Measurements from ENCODE around the gene CLOCK.

CLOCK gene

GRCh38 chr4:55397520-55398321 is 149.0 kb downstream of the CLOCK start:
- DNase-seq, result peak; percentile 25
- H3K36me3 ChIP-seq (ENCODE audit: control insufficient read depth, insufficient read depth, low read length), result no peaks in the 10 kb centered on the region
- peak overlapping the region; percentile 87 for H3K9ac ChIP-seq (ENCODE audit: low read length)
- no peak overlapping the region for H3K23ac ChIP-seq (ENCODE audit: low read length)
- no peak overlapping the region for H4K5ac ChIP-seq (ENCODE audit: low read length)
- peak overlapping the region; percentile 90 for H3K4me3 ChIP-seq (ENCODE audit: low read length)
- H4K8ac ChIP-seq (ENCODE audit: low read depth, low read length), result no peak overlapping the region
- no peak overlapping the region for H3K4ac ChIP-seq (ENCODE audit: low read depth, low read length)
- H2AK5ac ChIP-seq (ENCODE audit: low read length), result no peak overlapping the region
- peaks cover 50% of the 10 kb centered on the region for H3K79me2 ChIP-seq (ENCODE audit: control insufficient read depth, insufficient read depth, low read length)
- no peak overlapping the region for H2BK15ac ChIP-seq (replicated peaks; ENCODE audit: low read depth)
- no peak overlapping the region for H3K18ac ChIP-seq (ENCODE audit: low read length)
- H3K27ac ChIP-seq (ENCODE audit: low read depth, low read length), result no peak overlapping the region
- H3K27me3 ChIP-seq (ENCODE audit: insufficient read depth, low read length, poor library complexity), result no peaks in the 10 kb centered on the region
- no CpG with 5 or more reads among the region's 15 CpGs for WGBS (ENCODE audit: extremely low coverage, insufficient coverage, low lambda C conversion rate)
- H3K79me1 ChIP-seq (ENCODE audit: low read length), result no peaks in the 10 kb centered on the region
- H2BK120ac ChIP-seq (ENCODE audit: low read depth, low read length), result no peak overlapping the region
- no peak overlapping the region for H2BK5ac ChIP-seq (ENCODE audit: low read length)
- H3K56ac ChIP-seq (ENCODE audit: low read length), result peak overlapping the region; percentile 94
- no peaks in the 10 kb centered on the region for H3K4me1 ChIP-seq (ENCODE audit: control insufficient read depth, low read depth, low read length)
- peak overlapping the region; percentile 96 for H3K4me2 ChIP-seq (ENCODE audit: low read length)

- Histone ChIP-seq H3K9ac (ENCODE audit: low read length) (peak overlapping the region; percentile 87), H3K56ac (ENCODE audit: low read length) (peak overlapping the region; percentile 94)
Measured at GRCh38 chr4:55397126-55397436, 149.6 kb downstream of the CLOCK start.

GRCh38 chr4:55396308-55397125 is 150.2 kb downstream of the CLOCK start:
- peak overlapping the region; percentile 84 for H3K27ac ChIP-seq (ENCODE audit: low read depth, low read length)
- H3K79me1 ChIP-seq (ENCODE audit: low read length), result no peaks in the 10 kb centered on the region
- peak overlapping the region; percentile 90 for H3K4me3 ChIP-seq (ENCODE audit: low read length)
- peak overlapping the region; percentile 74 for H3K4ac ChIP-seq (ENCODE audit: low read depth, low read length)
- no peak overlapping the region for H4K5ac ChIP-seq (ENCODE audit: low read length)
- peak overlapping the region; percentile 30 for H2BK120ac ChIP-seq (ENCODE audit: low read depth, low read length)
- peak overlapping the region; percentile 97 for H4K8ac ChIP-seq (ENCODE audit: low read depth, low read length)
- no peaks in the 10 kb centered on the region for H3K27me3 ChIP-seq (ENCODE audit: insufficient read depth, low read length, poor library complexity)
- no peak overlapping the region for H2AK5ac ChIP-seq (ENCODE audit: low read length)
- no peak overlapping the region for H2BK15ac ChIP-seq (replicated peaks; ENCODE audit: low read depth)
- peak overlapping the region; percentile 87 for H3K9ac ChIP-seq (ENCODE audit: low read length)
- peak overlapping the region; percentile 96 for H3K4me2 ChIP-seq (ENCODE audit: low read length)
- DNase-seq, result peak; percentile 68
- no peak overlapping the region for H3K23ac ChIP-seq (ENCODE audit: low read length)
- no CpG with 5 or more reads among the region's 41 CpGs for WGBS (ENCODE audit: extremely low coverage, insufficient coverage, low lambda C conversion rate)
- no peaks in the 10 kb centered on the region for H3K36me3 ChIP-seq (ENCODE audit: control insufficient read depth, insufficient read depth, low read length)
- peak overlapping the region; percentile 85 for H3K18ac ChIP-seq (ENCODE audit: low read length)
- H3K79me2 ChIP-seq (ENCODE audit: control insufficient read depth, insufficient read depth, low read length), result peaks cover 45% of the 10 kb centered on the region
- peak overlapping the region; percentile 94 for H3K56ac ChIP-seq (ENCODE audit: low read length)
- no peaks in the 10 kb centered on the region for H3K4me1 ChIP-seq (ENCODE audit: control insufficient read depth, low read depth, low read length)
- peak overlapping the region; percentile 4 for H2BK5ac ChIP-seq (ENCODE audit: low read length)

More at GRCh38 chr4:55397126-55397436, 149.6 kb downstream of the CLOCK start:
- Histone ChIP-seq H3K4me2 (ENCODE audit: low read length) (peak overlapping the region; percentile 96), H3K27ac (ENCODE audit: low read depth, low read length) (no peak overlapping the region), H2AK5ac (ENCODE audit: low read length) (no peak overlapping the region), H3K4ac (ENCODE audit: low read depth, low read length) (no peak overlapping the region), H4K5ac (ENCODE audit: low read length) (no peak overlapping the region), H3K79me2 (ENCODE audit: control insufficient read depth, insufficient read depth, low read length) (peaks cover 48% of the 10 kb centered on the region), H3K4me1 (ENCODE audit: control insufficient read depth, low read depth, low read length) (no peaks in the 10 kb centered on the region), H2BK120ac (ENCODE audit: low read depth, low read length) (no peak overlapping the region), H3K79me1 (ENCODE audit: low read length) (no peaks in the 10 kb centered on the region), H3K27me3 (ENCODE audit: insufficient read depth, low read length, poor library complexity) (no peaks in the 10 kb centered on the region), H4K8ac (ENCODE audit: low read depth, low read length) (no peak overlapping the region), H3K4me3 (ENCODE audit: low read length) (peak overlapping the region; percentile 90), H2BK5ac (ENCODE audit: low read length) (no peak overlapping the region), H2BK15ac (replicated peaks; ENCODE audit: low read depth) (no peak overlapping the region), H3K36me3 (ENCODE audit: control insufficient read depth, insufficient read depth, low read length) (no peaks in the 10 kb centered on the region), H3K23ac (ENCODE audit: low read length) (no peak overlapping the region), H3K18ac (ENCODE audit: low read length) (no peak overlapping the region)
- WGBS (ENCODE audit: extremely low coverage, insufficient coverage, low lambda C conversion rate), result no CpG with 5 or more reads among the region's 7 CpGs
- peak; percentile 13 for DNase-seq

GRCh38 chr4:55395529-55396307 is 151.0 kb downstream of the CLOCK start, which contains the start of gene TMEM165:
Gene TMEM165 (plus strand): TSS chr4:55395957. CDS start chr4:55396190, 233 bp downstream.
- H3K4me3 ChIP-seq (ENCODE audit: low read length), result peak within 1 kb of the TSS; percentile 90
- peak within 1 kb of the TSS; percentile 30 for H2BK120ac ChIP-seq (ENCODE audit: low read depth, low read length)
- no peaks in the 10 kb centered on the region for H3K4me1 ChIP-seq (ENCODE audit: control insufficient read depth, low read depth, low read length)
- no peak within 1 kb of the TSS for H2AK5ac ChIP-seq (ENCODE audit: low read length)
- WGBS (ENCODE audit: extremely low coverage, insufficient coverage, low lambda C conversion rate), result no CpG with 5 or more reads among the region's 95 CpGs
- H3K36me3 ChIP-seq (ENCODE audit: control insufficient read depth, insufficient read depth, low read length), result no peaks in the 10 kb centered on the region
- peak within 1 kb of the TSS; percentile 90 for H3K23ac ChIP-seq (ENCODE audit: low read length)
- H2BK15ac ChIP-seq (replicated peaks; ENCODE audit: low read depth), result no peak within 1 kb of the TSS
- H3K4me2 ChIP-seq (ENCODE audit: low read length), result peak within 1 kb of the TSS; percentile 96
- peak within 1 kb of the TSS; percentile 84 for H3K27ac ChIP-seq (ENCODE audit: low read depth, low read length)
- peak within 1 kb of the TSS; percentile 87 for H3K9ac ChIP-seq (ENCODE audit: low read length)
- peak within 1 kb of the TSS; percentile 85 for H3K18ac ChIP-seq (ENCODE audit: low read length)
- H4K8ac ChIP-seq (ENCODE audit: low read depth, low read length), result peak within 1 kb of the TSS; percentile 97
- DNase-seq, result peak; percentile 96
- peak within 1 kb of the TSS; percentile 4 for H2BK5ac ChIP-seq (ENCODE audit: low read length)
- H4K5ac ChIP-seq (ENCODE audit: low read length), result no peak within 1 kb of the TSS
- no peaks in the 10 kb centered on the region for H3K79me1 ChIP-seq (ENCODE audit: low read length)
- H3K56ac ChIP-seq (ENCODE audit: low read length), result peak within 1 kb of the TSS; percentile 94
- peak within 1 kb of the TSS; percentile 74 for H3K4ac ChIP-seq (ENCODE audit: low read depth, low read length)
- H3K27me3 ChIP-seq (ENCODE audit: insufficient read depth, low read length, poor library complexity), result no peaks in the 10 kb centered on the region
- H3K79me2 ChIP-seq (ENCODE audit: control insufficient read depth, insufficient read depth, low read length), result peaks cover 40% of the 10 kb centered on the region

- no peak overlapping the region for H2BK15ac ChIP-seq (replicated peaks; ENCODE audit: low read depth)
- H3K27ac ChIP-seq (ENCODE audit: low read depth, low read length), result no peak overlapping the region
Measured at GRCh38 chr4:55395218-55395528, 151.5 kb downstream of the CLOCK start.

More at GRCh38 chr4:55395218-55395528, 151.5 kb downstream of the CLOCK start:
- no peak overlapping the region for H4K8ac ChIP-seq (ENCODE audit: low read depth, low read length)
- no peaks in the 10 kb centered on the region for H3K27me3 ChIP-seq (ENCODE audit: insufficient read depth, low read length, poor library complexity)
- H3K18ac ChIP-seq (ENCODE audit: low read length), result no peak overlapping the region
- H2BK120ac ChIP-seq (ENCODE audit: low read depth, low read length), result no peak overlapping the region
- no peaks in the 10 kb centered on the region for H3K4me1 ChIP-seq (ENCODE audit: control insufficient read depth, low read depth, low read length)
- H3K23ac ChIP-seq (ENCODE audit: low read length), result no peak overlapping the region
- no peak overlapping the region for H3K4ac ChIP-seq (ENCODE audit: low read depth, low read length)
- H3K56ac ChIP-seq (ENCODE audit: low read length), result peak overlapping the region; percentile 78
- H2BK5ac ChIP-seq (ENCODE audit: low read length), result no peak overlapping the region
- H3K9ac ChIP-seq (ENCODE audit: low read length), result peak overlapping the region; percentile 9
- no peak overlapping the region for H3K4me3 ChIP-seq (ENCODE audit: low read length)
- H4K5ac ChIP-seq (ENCODE audit: low read length), result no peak overlapping the region
- no peaks in the 10 kb centered on the region for H3K79me1 ChIP-seq (ENCODE audit: low read length)
- WGBS (ENCODE audit: extremely low coverage, insufficient coverage, low lambda C conversion rate), result no CpG with 5 or more reads among the region's 4 CpGs
- H3K79me2 ChIP-seq (ENCODE audit: control insufficient read depth, insufficient read depth, low read length), result peaks cover 39% of the 10 kb centered on the region
- no peaks in the 10 kb centered on the region for H3K36me3 ChIP-seq (ENCODE audit: control insufficient read depth, insufficient read depth, low read length)
- H2AK5ac ChIP-seq (ENCODE audit: low read length), result no peak overlapping the region
- no peak for DNase-seq
- H3K4me2 ChIP-seq (ENCODE audit: low read length), result peak overlapping the region; percentile 70

All from mesendoderm (in vitro differentiated cells).